ENCODE data around the gene CEP72. TPM values are rescaled to one million over a fixed set of nuclear protein-coding genes. Genes with fewer than 3 reads are reported as not detected.

Gene CEP72
- total and polyA plus RNA-seq, 2 donors (not counting 1 experiment from before 2014, with no cell fraction given), result 7.7 to 32.9 TPM

DNA sequence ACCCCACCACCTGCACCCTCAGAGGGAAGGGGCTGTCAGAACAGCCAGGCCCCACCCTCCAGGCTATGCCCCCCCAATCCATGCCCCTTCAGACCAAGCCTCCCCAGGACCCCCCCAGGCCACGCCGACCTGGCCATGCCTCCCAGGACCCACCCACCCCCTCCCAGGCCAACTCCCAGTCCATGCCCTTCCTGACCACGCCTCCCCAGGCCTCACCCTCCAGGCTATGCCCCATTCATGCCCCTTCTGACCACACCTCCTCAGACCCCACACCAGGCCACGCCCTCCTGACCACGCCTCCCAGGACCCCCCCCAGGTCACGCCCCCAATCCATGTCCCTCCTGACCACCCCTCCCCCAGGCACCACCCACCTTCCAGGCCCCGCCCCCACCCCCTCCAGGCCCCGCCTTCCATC lies 53.4 kb downstream of the CEP72 start:
- no peaks in the 10 kb centered on the region for H3K9me3 Mint-ChIP-seq (ENCODE audit: insufficient read depth)
- Histone ChIP-seq H3K27me3 (replicated peaks in 1 of 4; ENCODE audit: control extremely low read depth in 1 of 4, control insufficient read depth in 3 of 4, insufficient read depth in 4 of 4, low read length in 3 of 4) (no peaks in the 10 kb centered on the region), H3K9ac (ENCODE audit: low read length) (no peak overlapping the region), H3K36me3 (replicated peaks in 1 of 2; ENCODE audit: control extremely low read depth in 1 of 2, control insufficient read depth in 1 of 2, extremely low read depth in 1 of 2, insufficient read depth in 2 of 2, low read length in 1 of 2) (peaks cover 0 to 4% of the 10 kb centered on the region in 2 experiments), H4K20me1 (ENCODE audit: control insufficient read depth, insufficient read depth, low read length, poor library complexity, severe bottlenecking) (no peaks in the 10 kb centered on the region), H2AFZ (ENCODE audit: insufficient read depth, low read depth, low read length, poor library complexity, severe bottlenecking) (no peak overlapping the region), H3K27ac (ENCODE audit: low read length in 2 of 2) (no peak overlapping the region), H3K9me3 (ENCODE audit: control extremely low read depth in 1 of 3, control insufficient read depth in 2 of 3, insufficient read depth in 1 of 3, low read length in 2 of 3) (peaks cover 0 to 8% (median 0%) of the 10 kb centered on the region in 3 donors), H3K4me2 (replicated peaks; ENCODE audit: low read depth, low read length, poor library complexity, severe bottlenecking) (no peak overlapping the region), H3K4me1 (ENCODE audit: control insufficient read depth in 2 of 2, insufficient read depth in 2 of 2, low read length in 2 of 2) (no peaks in the 10 kb centered on the region), H3K79me2 (ENCODE audit: control insufficient read depth, insufficient read depth, low read length) (no peaks in the 10 kb centered on the region), H3K4me3 (ENCODE audit: control extremely low read depth in 1 of 5, extremely low read depth in 1 of 5, insufficient read depth in 1 of 5, low read depth in 2 of 5, low read length in 4 of 5) (no peak overlapping the region)
- ChIA-PET POLR2A (no interaction called here), CTCF (no interaction called here)
- no peaks in the 10 kb centered on the region for H3K4me1 Mint-ChIP-seq
- no peak overlapping the region for H3K27ac Mint-ChIP-seq
- no peak for DNase-seq
- TF ChIP-seq, protein P1, sequence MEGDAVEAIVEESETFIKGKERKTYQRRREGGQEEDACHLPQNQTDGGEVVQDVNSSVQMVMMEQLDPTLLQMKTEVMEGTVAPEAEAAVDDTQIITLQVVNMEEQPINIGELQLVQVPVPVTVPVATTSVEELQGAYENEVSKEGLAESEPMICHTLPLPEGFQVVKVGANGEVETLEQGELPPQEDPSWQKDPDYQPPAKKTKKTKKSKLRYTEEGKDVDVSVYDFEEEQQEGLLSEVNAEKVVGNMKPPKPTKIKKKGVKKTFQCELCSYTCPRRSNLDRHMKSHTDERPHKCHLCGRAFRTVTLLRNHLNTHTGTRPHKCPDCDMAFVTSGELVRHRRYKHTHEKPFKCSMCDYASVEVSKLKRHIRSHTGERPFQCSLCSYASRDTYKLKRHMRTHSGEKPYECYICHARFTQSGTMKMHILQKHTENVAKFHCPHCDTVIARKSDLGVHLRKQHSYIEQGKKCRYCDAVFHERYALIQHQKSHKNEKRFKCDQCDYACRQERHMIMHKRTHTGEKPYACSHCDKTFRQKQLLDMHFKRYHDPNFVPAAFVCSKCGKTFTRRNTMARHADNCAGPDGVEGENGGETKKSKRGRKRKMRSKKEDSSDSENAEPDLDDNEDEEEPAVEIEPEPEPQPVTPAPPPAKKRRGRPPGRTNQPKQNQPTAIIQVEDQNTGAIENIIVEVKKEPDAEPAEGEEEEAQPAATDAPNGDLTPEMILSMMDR (IDR thresholded peaks at IDR 0.05), result no peak
- TF ChIP-seq EZH2 (IDR thresholded peaks at IDR 0.05; ENCODE audit: borderline replicate concordance, insufficient read depth, low read depth, low read length, poor library complexity, severe bottlenecking), result no peak
- no peak overlapping the region for H3K4me3 Mint-ChIP-seq
- WGBS (ENCODE audit: insufficient coverage), result 100% methylated on average over 2 of the region's 8 CpGs
- ATAC-seq (ENCODE audit: low read depth), result no peak
- no peaks in the 10 kb centered on the region for H3K27me3 Mint-ChIP-seq
- intact Hi-C loops (cut with micrococcal nuclease), result no loop called here

DNA sequence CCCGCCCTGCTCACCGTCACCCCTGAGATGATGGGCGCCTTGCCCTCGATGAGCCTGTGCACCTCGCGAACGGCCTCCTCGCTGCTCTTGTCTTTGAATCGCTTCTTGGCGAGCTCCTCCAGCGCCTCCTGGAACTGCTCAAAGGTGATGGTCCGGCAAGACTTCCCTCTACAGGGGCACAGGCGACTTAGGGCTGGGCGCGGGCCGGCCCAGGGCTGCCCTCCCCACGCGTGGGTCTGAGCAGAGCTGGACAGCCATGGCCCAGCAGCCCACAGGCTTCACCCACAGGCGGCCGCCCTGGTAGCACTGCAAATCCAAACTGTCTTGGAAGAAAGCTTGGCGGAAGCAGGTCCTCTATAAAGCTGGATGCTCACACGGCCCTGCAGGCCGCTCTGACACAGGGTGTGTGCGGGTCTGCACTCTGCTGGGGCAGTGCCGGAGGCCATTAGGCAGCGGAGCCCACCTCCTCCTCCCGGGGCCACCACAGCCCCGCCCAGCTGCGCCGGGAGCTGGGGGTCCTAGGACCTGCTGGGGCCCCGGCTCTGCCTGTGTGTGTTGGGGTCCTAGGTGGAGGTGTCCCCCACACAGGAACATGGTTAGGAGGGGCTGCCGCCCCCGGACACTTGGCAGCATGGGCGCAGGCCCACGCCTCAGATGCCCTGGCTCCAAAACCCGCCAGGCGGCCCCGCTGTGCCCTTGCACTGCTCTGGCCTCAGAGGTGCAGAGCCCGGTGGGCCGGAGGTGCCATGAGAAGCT lies 54.0 kb downstream of the CEP72 start:
- ATAC-seq (ENCODE audit: low read depth), result no peak
- no peaks in the 10 kb centered on the region for H3K27me3 ChIP-seq (replicated peaks in 1 of 4; ENCODE audit: control extremely low read depth in 1 of 4, control insufficient read depth in 3 of 4, insufficient read depth in 4 of 4, low read length in 3 of 4)
- ChIA-PET CTCF (interaction anchor here (0.5 to 1.7 kb wide), 2 partner anchors 236 to 445 kb away, joined by 3 to 10 read pairs; no protein-coding TSS in a partner anchor), POLR2A (no interaction called here)
- H3K27ac ChIP-seq (ENCODE audit: low read length in 2 of 2), result no peak overlapping the region
- H4K20me1 ChIP-seq (ENCODE audit: control insufficient read depth, insufficient read depth, low read length, poor library complexity, severe bottlenecking), result no peaks in the 10 kb centered on the region
- no peak overlapping the region for H3K9ac ChIP-seq (ENCODE audit: low read length)
- no peaks in the 10 kb centered on the region for H3K4me1 ChIP-seq (ENCODE audit: control insufficient read depth in 2 of 2, insufficient read depth in 2 of 2, low read length in 2 of 2)
- H3K79me2 ChIP-seq (ENCODE audit: control insufficient read depth, insufficient read depth, low read length), result no peaks in the 10 kb centered on the region
- WGBS (ENCODE audit: insufficient coverage), result 98% methylated on average over 39 of the region's 40 CpGs
- Mint-ChIP-seq H3K9me3 (ENCODE audit: insufficient read depth) (no peaks in the 10 kb centered on the region), H3K4me1 (no peaks in the 10 kb centered on the region), H3K4me3 (no peak overlapping the region), H3K27ac (no peak overlapping the region), H3K27me3 (no peaks in the 10 kb centered on the region)
- no peak overlapping the region for H2AFZ ChIP-seq (ENCODE audit: insufficient read depth, low read depth, low read length, poor library complexity, severe bottlenecking)
- H3K4me2 ChIP-seq (replicated peaks; ENCODE audit: low read depth, low read length, poor library complexity, severe bottlenecking), result no peak overlapping the region
- no peak for TF ChIP-seq EZH2 (IDR thresholded peaks at IDR 0.05; ENCODE audit: borderline replicate concordance, insufficient read depth, low read depth, low read length, poor library complexity, severe bottlenecking)
- TF ChIP-seq, protein P1 (IDR thresholded peaks at IDR 0.05), result no peak
- DNase-seq, result no peak
- intact Hi-C loops (cut with micrococcal nuclease), result no loop called here
- H3K9me3 ChIP-seq (ENCODE audit: control extremely low read depth in 1 of 3, control insufficient read depth in 2 of 3, insufficient read depth in 1 of 3, low read length in 2 of 3), result peaks cover 0 to 8% (median 0%) of the 10 kb centered on the region in 3 donors
- no peak overlapping the region for H3K4me3 ChIP-seq (ENCODE audit: control extremely low read depth in 1 of 5, extremely low read depth in 1 of 5, insufficient read depth in 1 of 5, low read depth in 2 of 5, low read length in 4 of 5)
- H3K36me3 ChIP-seq (replicated peaks in 1 of 2; ENCODE audit: control extremely low read depth in 1 of 2, control insufficient read depth in 1 of 2, extremely low read depth in 1 of 2, insufficient read depth in 2 of 2, low read length in 1 of 2), result peaks cover 0 to 3% of the 10 kb centered on the region in 2 experiments

Data from B cell (primary cell).